HEK293 (cell line): ENCODE results near the gene PRR36.

Source experiments
- CTCF ChIA-PET: fragments of 350-600 bp; formaldehyde crosslinking; extraction: SDS; loops from one replicate; lab custom pipeline; 2021; ENCODE audit warnings: antibody characterized with exemption; lab: Yijun Ruan, JAX
- POLR2A ChIA-PET: fragments of 300-600 bp; formaldehyde crosslinking; extraction: SDS; loops from one replicate; lab custom pipeline; 2020; ENCODE audit warnings: antibody characterized with exemption, inconsistent platforms; lab: Yijun Ruan, JAX
- H3K27ac ChIP-seq: fragments of 200-500 bp; sonication (Bioruptor generic); 2 replicates; pipeline ENCODE4 v1.5.1; 2014; ENCODE audit warnings: low read depth, low read length, control low read depth, inconsistent platforms; ENCODE audit errors: extremely low read depth
- H3K36me3 ChIP-seq, 2 experiments: fragments of 200-500 bp in 1 of 2; sonication (Bioruptor generic) in 1 of 2; 1 replicate in 1 of 2; 2 replicates in 1 of 2; pipeline ENCODE4 v1.5.1; 2014 to 2017; ENCODE audit warnings: inconsistent platforms in 2 of 2, low read length in 2 of 2; ENCODE audit not compliant: control insufficient read depth in 2 of 2, insufficient read depth in 1 of 2
- H3K4me1 ChIP-seq: fragments of 200-500 bp; sonication (Bioruptor generic); 2 replicates; pipeline ENCODE4 v1.5.1; 2014; ENCODE audit warnings: mild to moderate bottlenecking, low read length, inconsistent platforms; ENCODE audit not compliant: control insufficient read depth, insufficient read depth
- H3K4me3 ChIP-seq: 2 replicates; pipeline ENCODE4 v1.5.1; 2011; ENCODE audit warnings: low read depth, mild to moderate bottlenecking, control low read depth, low read length, moderate library complexity
- H3K9me3 ChIP-seq: fragments of 200-500 bp; sonication (Bioruptor generic); 2 replicates; pipeline ENCODE4 v1.5.1; 2014; ENCODE audit warnings: low read depth, low read length, inconsistent platforms; ENCODE audit not compliant: control insufficient read depth, insufficient read depth
- ATF2 ChIP-seq: fragments of 450-650 bp; formaldehyde crosslinking; IDR thresholded peaks from 2 replicates; pipeline ENCODE4 v1.5.1; 2016; ENCODE audit warnings: missing biosample characterization, missing genetic modification characterization, low read depth
- EGR2 ChIP-seq: fragments of 450-650 bp; formaldehyde crosslinking; IDR thresholded peaks from 2 replicates; pipeline ENCODE4 v1.5.1; 2016; ENCODE audit warnings: low read depth, missing biosample characterization, missing genetic modification characterization
- GLI4 ChIP-seq: fragments of 450-650 bp; formaldehyde crosslinking; IDR thresholded peaks from 2 replicates; pipeline ENCODE4 v1.5.1; 2016; ENCODE audit warnings: missing biosample characterization, missing genetic modification characterization
- GLIS2 ChIP-seq: fragments of 450-650 bp; formaldehyde crosslinking; IDR thresholded peaks from 2 replicates; pipeline ENCODE4 v1.5.1; 2016; ENCODE audit warnings: missing biosample characterization, missing genetic modification characterization
- KLF9 ChIP-seq: fragments of 450-650 bp; formaldehyde crosslinking; IDR thresholded peaks from 2 replicates; pipeline ENCODE4 v1.5.1; 2016; ENCODE audit warnings: missing biosample characterization, missing genetic modification characterization, low read depth
- PRDM4 ChIP-seq: fragments of 450-650 bp; formaldehyde crosslinking; IDR thresholded peaks from 2 replicates; pipeline ENCODE4 v1.5.1; 2017; ENCODE audit warnings: missing biosample characterization, missing genetic modification characterization
- PRDM6 ChIP-seq: fragments of 450-650 bp; formaldehyde crosslinking; IDR thresholded peaks from 2 replicates; pipeline ENCODE4 v1.5.1; 2017; ENCODE audit warnings: missing biosample characterization, missing genetic modification characterization
- SCRT2 ChIP-seq: fragments of 450-650 bp; formaldehyde crosslinking; IDR thresholded peaks from 2 replicates; pipeline ENCODE4 v1.5.1; 2016; ENCODE audit warnings: missing biosample characterization, missing genetic modification characterization
- ZFHX2 ChIP-seq: fragments of 450-650 bp; formaldehyde crosslinking; conservative IDR thresholded peaks from 2 replicates; pipeline ENCODE4 v1.5.1; 2016; ENCODE audit warnings: missing biosample characterization, missing genetic modification characterization
- ZNF280D ChIP-seq: fragments of 450-650 bp; formaldehyde crosslinking; IDR thresholded peaks from 2 replicates; pipeline ENCODE4 v1.5.1; 2016; ENCODE audit warnings: missing biosample characterization, missing genetic modification characterization
- ZNF302 ChIP-seq: fragments of 450-650 bp; formaldehyde crosslinking; IDR thresholded peaks from 2 replicates; pipeline ENCODE4 v1.5.1; 2016; ENCODE audit warnings: missing biosample characterization, missing genetic modification characterization, low read depth
- ZNF394 ChIP-seq: fragments of 450-650 bp; formaldehyde crosslinking; IDR thresholded peaks from 2 replicates; pipeline ENCODE4 v1.5.1; 2016; ENCODE audit warnings: missing biosample characterization, missing genetic modification characterization, mild to moderate bottlenecking, moderate library complexity, borderline replicate concordance
- ZNF398 ChIP-seq: fragments of 450-650 bp; formaldehyde crosslinking; IDR thresholded peaks from 2 replicates; pipeline ENCODE4 v1.5.1; 2017; ENCODE audit warnings: missing biosample characterization, missing genetic modification characterization
- ZNF426 ChIP-seq: fragments of 450-650 bp; formaldehyde crosslinking; IDR thresholded peaks from 2 replicates; pipeline ENCODE4 v1.5.1; 2017; ENCODE audit warnings: missing biosample characterization, missing genetic modification characterization, mild to moderate bottlenecking, inconsistent platforms, moderate library complexity
- ZNF514 ChIP-seq: fragments of 450-650 bp; formaldehyde crosslinking; IDR thresholded peaks from 2 replicates; pipeline ENCODE4 v1.5.1; 2016; ENCODE audit warnings: missing biosample characterization, missing genetic modification characterization
- ZNF561 ChIP-seq: fragments of 450-650 bp; IDR thresholded peaks from 2 replicates; pipeline ENCODE4 v1.5.1; 2018; ENCODE audit warnings: missing biosample characterization, missing genetic modification characterization, borderline replicate concordance
- ZNF600 ChIP-seq: fragments of 450-650 bp; formaldehyde crosslinking; IDR thresholded peaks from 2 replicates; pipeline ENCODE4 v1.5.1; 2016; ENCODE audit warnings: missing biosample characterization, missing genetic modification characterization
- ZNF621 ChIP-seq: fragments of 450-650 bp; formaldehyde crosslinking; IDR thresholded peaks from 2 replicates; pipeline ENCODE4 v1.5.1; 2017; ENCODE audit warnings: missing biosample characterization, missing genetic modification characterization
- ZNF658 ChIP-seq: fragments of 450-650 bp; formaldehyde crosslinking; IDR thresholded peaks from 2 replicates; pipeline ENCODE4; 2016; ENCODE audit warnings: missing biosample characterization, missing genetic modification characterization

PRR36 gene

GRCh38 chr19:7897292-7897691 lies 23.1 kb upstream of the PRR36 start:
- Histone ChIP-seq H3K4me3 (no peak overlapping the region), H3K36me3 (peaks cover 3 to 34% of the 10 kb centered on the region in 2 experiments; a peak in 2 of 3 replicates), H3K4me1 (no peaks in the 10 kb centered on the region), H3K27ac (no peak overlapping the region), H3K9me3 (no peaks in the 10 kb centered on the region)
- TF ChIP-seq ZNF426 (no peak), ZFHX2 (tag by site-specific recombination) (0 out of 2 replicates have a peak, but pooled peaks have one; percentile 6), EGR2 (tag by site-specific recombination) (peak; percentile 47; the same call in 1 of the 2 replicates), GLI4 (no peak)
- POLR2A ChIA-PET, result interaction anchor here (0.7 to 1.9 kb wide), 3 partner anchors 9 to 23 kb away, joined by 3 to 8 read pairs (median 5); partner anchors contain the start of genes LRRC8E and SNAPC2
- CTCF ChIA-PET, result interaction anchor here (0.6 kb wide), 2 partner anchors 45 to 73 kb away, joined by 3 to 4 read pairs; no protein-coding TSS in a partner anchor

- ChIA-PET CTCF (no interaction called here), POLR2A (no interaction called here)
- Histone ChIP-seq H3K4me1 (peaks cover 5% of the 10 kb centered on the region; the same call in 1 of the 2 replicates), H3K9me3 (no peaks in the 10 kb centered on the region), H3K36me3 (peaks cover 3 to 28% of the 10 kb centered on the region in 2 experiments; a peak in 2 of 3 replicates), H3K27ac (no peak overlapping the region), H3K4me3 (no peak overlapping the region)
- TF ChIP-seq GLIS2 (tag by site-specific recombination) (0 out of 2 replicates have a peak, but pooled peaks have one; percentile 19), ZNF394 (tag by site-specific recombination) (no peak), KLF9 (peak; percentile 65), ATF2 (tag by site-specific recombination) (no peak)
These were observed 21.4 kb upstream of the PRR36 start for GRCh38 chr19:7895565-7895964.

GRCh38 chr19:7894612-7895309 lies 20.6 kb upstream of the PRR36 start:
- Histone ChIP-seq H3K9me3 (no peaks in the 10 kb centered on the region), H3K36me3 (peaks cover 3 to 20% of the 10 kb centered on the region in 2 experiments; a peak in 2 of 3 replicates), H3K4me1 (peaks cover 5% of the 10 kb centered on the region; the same call in 1 of the 2 replicates), H3K27ac (no peak overlapping the region), H3K4me3 (no peak overlapping the region)
- ChIA-PET CTCF (interaction anchor here (0.5 to 0.8 kb wide), 2 partner anchors 26 to 1437 kb away, joined by 3 to 4 read pairs; no protein-coding TSS in a partner anchor), POLR2A (no interaction called here)
- no peak for TF ChIP-seq ZNF398
- no peak for TF ChIP-seq ZNF561
- no peak for TF ChIP-seq ZNF302
- TF ChIP-seq PRDM6 (tag by site-specific recombination), result no peak
- TF ChIP-seq SCRT2, result no peak
- no peak for TF ChIP-seq ZNF600 (tag by site-specific recombination)
- no peak for TF ChIP-seq PRDM4
- no peak for TF ChIP-seq ZNF658
- TF ChIP-seq ZNF621, result no peak
- no peak for TF ChIP-seq ZNF514
- no peak for TF ChIP-seq ZNF280D (tag by site-specific recombination)
